Activated CD8-positive, alpha-beta T cell treated with anti-CD3 and anti-CD28 coated beads for 36 hours (primary cell): ENCODE measurements around the gene LUC7L3. TPM values are rescaled to one million over a fixed set of nuclear protein-coding genes. Genes with fewer than 3 reads are reported as not detected.
"Not testable (repeated sequence)": the region's sequence is repeated elsewhere in the genome, so short reads cannot be mapped to it uniquely, and the experiment has no call there.

Source experiments
- ATAC-seq: fragments of 200-7000 bp; cut with Tn5 transposase; one replicate; pipeline ENCODE4 v1.10.0; 2021; ENCODE audit warnings: mild to moderate bottlenecking, moderate library complexity
- CTCF ChIA-PET: fragments of 350-600 bp; sonication (Branson Sonifier 250); formaldehyde crosslinking; loops from one replicate; lab custom pipeline; 2021; ENCODE audit warnings: antibody characterized with exemption; lab: Charles Lee
- POLR2A ChIA-PET: fragments of 350-600 bp; sonication (Branson Sonifier 250); formaldehyde crosslinking; loops from one replicate; lab custom pipeline; 2021; ENCODE audit warnings: antibody characterized with exemption; lab: Charles Lee
- DNase-seq: peaks from one replicate; pipeline ENCODE4 v3.0.0-alpha.2; 2020
- H3K27ac Mint-ChIP-seq: one replicate; pipeline ENCODE4 v1.8.0; 2021; ENCODE audit warnings: mild to moderate bottlenecking, mixed read lengths
- H3K27me3 Mint-ChIP-seq: one replicate; pipeline ENCODE4 v1.8.0; 2021; ENCODE audit warnings: mixed read lengths
- H3K36me3 Mint-ChIP-seq: one replicate; pipeline ENCODE4 v1.8.0; 2021; ENCODE audit warnings: low read depth, mixed read lengths
- H3K4me1 Mint-ChIP-seq: one replicate; pipeline ENCODE4 v1.8.0; 2021; ENCODE audit warnings: low read depth, mixed read lengths
- H3K4me3 Mint-ChIP-seq: one replicate; pipeline ENCODE4 v1.8.0; 2021; ENCODE audit warnings: mild to moderate bottlenecking, moderate library complexity, mixed read lengths
- H3K9me3 Mint-ChIP-seq: one replicate; pipeline ENCODE4 v1.8.0; 2021; ENCODE audit warnings: mixed read lengths
- CTCF ChIP-seq: fragments of 200-600 bp; IDR thresholded peaks from one replicate; pipeline ENCODE4 v1.8.0; 2022; ENCODE audit warnings: antibody characterized with exemption, mild to moderate bottlenecking
- intact Hi-C: fragments of 100-400 bp; cut with micrococcal nuclease; formaldehyde crosslinking; loops from one replicate; pipeline ENCODE4 v1.10.0; 2022
- total RNA-seq, 2 experiments: library from RNA; stranded (reverse); gene quantifications; one replicate each; pipeline ENCODE4 v1.2.3, GENCODE V29; 2021

Gene LUC7L3
- total RNA-seq, 2 experiments from 2014 or later, result 148 to 160 TPM

GRCh38 chr17:50719924-50720794 lies 756 bp downstream of the LUC7L3 start:
- H3K4me3 Mint-ChIP-seq, result peak overlapping the region; percentile 85
- no peaks in the 10 kb centered on the region for H3K9me3 Mint-ChIP-seq
- ATAC-seq (no peak), DNase-seq (no peak)
- peak overlapping the region; percentile 99 for H3K27ac Mint-ChIP-seq
- no peaks in the 10 kb centered on the region for H3K27me3 Mint-ChIP-seq
- ChIA-PET POLR2A (interaction anchor here (0.7 to 2.7 kb wide), 7 partner anchors 11 to 147 kb away, joined by 3 to 32 read pairs (median 5); partner anchors contain the start of gene ANKRD40), CTCF (interaction anchor here (1.4 kb wide), 1 partner anchor 12 kb away, joined by 4 read pairs; the partner anchor contains the start of gene ANKRD40)
- peaks cover 32% of the 10 kb centered on the region for H3K36me3 Mint-ChIP-seq
- H3K4me1 Mint-ChIP-seq, result peaks cover 19% of the 10 kb centered on the region
- intact Hi-C loops, result loop anchor here (2.0 kb wide), 1 partner anchor 13 kb away; the partner anchor contains the start of gene ANKRD40
- TF ChIP-seq CTCF, result no peak

- CTCF ChIA-PET, result interaction anchor here (0.8 to 1.0 kb wide), 2 partner anchors 9 to 61 kb away, joined by 3 read pairs; no protein-coding TSS in a partner anchor
- TF ChIP-seq CTCF, result no peak
- intact Hi-C loops, result loop anchor here (2.0 kb wide), 1 partner anchor 15 kb away; the partner anchor contains the start of gene ANKRD40
- Mint-ChIP-seq H3K4me1 (peaks cover 25% of the 10 kb centered on the region), H3K9me3 (no peaks in the 10 kb centered on the region), H3K4me3 (peak overlapping the region; percentile 85), H3K27me3 (no peaks in the 10 kb centered on the region), H3K27ac (peak overlapping the region; percentile 99), H3K36me3 (peaks cover 32% of the 10 kb centered on the region)
- POLR2A ChIA-PET, result interaction anchor here (0.9 to 1.5 kb wide), 6 partner anchors 9 to 57 kb away, joined by 3 to 6 read pairs (median 4); no protein-coding TSS in a partner anchor
- DNase-seq (no peak), ATAC-seq (peak; percentile 18)
Observed at GRCh38 chr17:50721194-50722010, 2.0 kb downstream of the LUC7L3 start.

- Mint-ChIP-seq H3K9me3 (no peaks in the 10 kb centered on the region), H3K4me1 (peaks cover 34% of the 10 kb centered on the region), H3K4me3 (peak overlapping the region; percentile 41), H3K27ac (peak overlapping the region; percentile 50), H3K36me3 (peaks cover 37% of the 10 kb centered on the region), H3K27me3 (no peaks in the 10 kb centered on the region)
- CTCF ChIA-PET, result no interaction called here
- DNase-seq (no peak), ATAC-seq (no peak)
- no peak for TF ChIP-seq CTCF
- POLR2A ChIA-PET, result interaction anchor here (1.5 kb wide), 1 partner anchor 14 kb away, joined by 6 read pairs; no protein-coding TSS in a partner anchor
- intact Hi-C loops, result no loop called here
Observed at GRCh38 chr17:50722746-50723145, 3.3 kb downstream of the LUC7L3 start.

- Mint-ChIP-seq H3K4me1 (peaks cover 50% of the 10 kb centered on the region), H3K36me3 (peaks cover 35% of the 10 kb centered on the region)
- ChIA-PET CTCF (interaction anchor here (1.0 kb wide), 1 partner anchor 125 kb away, joined by 3 read pairs; no protein-coding TSS in a partner anchor), POLR2A (interaction anchor here (0.7 to 1.0 kb wide), 2 partner anchors 16 to 220 kb away, joined by 3 to 4 read pairs; no protein-coding TSS in a partner anchor)
- ATAC-seq, H3K27me3 Mint-ChIP-seq, H3K9me3 Mint-ChIP-seq, H3K27ac Mint-ChIP-seq, intact Hi-C loops, H3K4me3 Mint-ChIP-seq, DNase-seq: not testable (repeated sequence)
Observed at GRCh38 chr17:50724622-50725021, 5.2 kb downstream of the LUC7L3 start.
